GM12878 (cell line): Measurements from ENCODE around the gene CTRB1. TPM values are rescaled to one million over a fixed set of nuclear protein-coding genes. Genes with fewer than 3 reads are reported as not detected.

Experiments used
- BCL11A ChIP-seq: IDR thresholded peaks from 2 replicates; pipeline ENCODE4 v1.6.1; 2011; ENCODE audit warnings: low read depth, low read length
- CBFB ChIP-seq: IDR thresholded peaks from 2 replicates; pipeline ENCODE4 v1.6.1; 2016; ENCODE audit warnings: antibody characterized with exemption, low read depth
- E2F8 ChIP-seq: fragments of 450-650 bp; IDR thresholded peaks from 2 replicates; pipeline ENCODE4 v1.6.1; 2018; ENCODE audit warnings: mild to moderate bottlenecking, low read depth, moderate library complexity; ENCODE audit not compliant: partially characterized antibody
- IRF4 ChIP-seq: IDR thresholded peaks from 2 replicates; pipeline ENCODE4 v1.6.1; 2011; ENCODE audit warnings: low read depth, low read length
- MLLT1 ChIP-seq: fragments of 450-650 bp; IDR thresholded peaks from 2 replicates; pipeline ENCODE4 v1.6.1; 2016; ENCODE audit warnings: mild to moderate bottlenecking
- MTA3 ChIP-seq: IDR thresholded peaks from 2 replicates; pipeline ENCODE4 v1.6.1; 2012; ENCODE audit warnings: low read length, inconsistent platforms, borderline replicate concordance
- MYB ChIP-seq: fragments of 150-350 bp; IDR thresholded peaks from 2 replicates; pipeline ENCODE4 v1.6.1; 2014; ENCODE audit warnings: mild to moderate bottlenecking, low read depth, low read length, borderline replicate concordance
- NR2C1 ChIP-seq: fragments of 450-650 bp; IDR thresholded peaks from 2 replicates; pipeline ENCODE4 v1.6.1; 2017; ENCODE audit warnings: antibody characterized with exemption, mild to moderate bottlenecking, moderate library complexity
- SRF ChIP-seq, 2 experiments: IDR thresholded peaks; 2 replicates each; pipeline ENCODE4 v1.6.1; 2011; ENCODE audit warnings: low read depth in 2 of 2, low read length in 2 of 2, mild to moderate bottlenecking in 1 of 2, moderate library complexity in 1 of 2
- STAT3 ChIP-seq: IDR thresholded peaks from 2 replicates; pipeline ENCODE4 v1.6.1; 2011; ENCODE audit warnings: low read depth, low read length, improper control_type of control experiment
- ZBTB11 ChIP-seq: fragments of 450-650 bp; formaldehyde crosslinking; IDR thresholded peaks from 2 replicates; pipeline ENCODE4 v1.5.0; 2022; ENCODE audit warnings: mild to moderate bottlenecking, missing genetic modification characterization
- ZNF217 ChIP-seq: fragments of 450-650 bp; IDR thresholded peaks from 2 replicates; pipeline ENCODE4 v1.6.1; 2017; ENCODE audit warnings: antibody characterized with exemption, mild to moderate bottlenecking
- polyA plus RNA-seq, 11 experiments: library from polyadenylated mRNA; depleted of rRNA in 4 of 11; unstranded in 6 of 11; stranded (reverse) in 5 of 11; fragments of >200 nt; fragmentation: Nextera tagmentation in 4 of 11; fragmentation: Illumina TruSeq in 1 of 11; extraction: Ambion mirVana in 4 of 11; extraction: Trizol in 1 of 11; gene quantifications; 1 replicate in 1 of 11; 2 replicates in 10 of 11; pipeline versions ENCODE4 v1.2.1 to v1.2.3, GENCODE V29; 2011 to 2016; ENCODE audit warnings: inconsistent platforms in 2 of 11, missing spikeins in 2 of 11, low read depth in 1 of 11
- total RNA-seq, 4 experiments: library from RNA; depleted of rRNA in 3 of 4; stranded (reverse); fragments of >200 nt in 3 of 4; fragmentation: Illumina TruSeq in 1 of 4; extraction: Trizol in 1 of 4; gene quantifications; 2 replicates each; pipeline versions ENCODE4 v1.2.1 to v1.2.3, GENCODE V29; 2013 to 2021

The CTRB1 gene
- total and polyA plus RNA-seq, 10 of the 15 experiments (the other 5 are each of a cell fraction or from before 2014, with no cell fraction given) = 0.28 to 4.4 TPM; not detected in 8

GRCh38 chr16:75197522-75198134 is 21.2 kb upstream of the CTRB1 start (continued):
- no peak for TF ChIP-seq E2F8
- TF ChIP-seq MTA3 = no peak
- no peak for TF ChIP-seq CBFB
- TF ChIP-seq ZNF217 = no peak
- TF ChIP-seq BCL11A = no peak
- TF ChIP-seq ZBTB11 = no peak
- no peak for TF ChIP-seq SRF (IDR thresholded peaks at IDR 0.05; ENCODE audit: low read depth in 2 of 2, low read length in 2 of 2)
- no peak for TF ChIP-seq NR2C1
- TF ChIP-seq MYB = no peak
- TF ChIP-seq IRF4 = no peak
- no peak for TF ChIP-seq STAT3
- no peak for TF ChIP-seq MLLT1
